Neutrophil (primary cell): ENCODE results near the gene HCRTR1.

Experiments
- H3K27ac ChIP-seq: fragments of 200-600 bp; sonication (generic); 2 replicates; pipeline ENCODE4 v1.5.1; 2016; ENCODE audit warnings: mild to moderate bottlenecking, moderate library complexity
- H3K27me3 ChIP-seq: fragments of 200-600 bp; sonication (generic); 2 replicates; pipeline ENCODE4 v1.6.0; 2016; ENCODE audit warnings: mild to moderate bottlenecking
- H3K36me3 ChIP-seq: fragments of 200-600 bp; sonication (generic); 2 replicates; pipeline ENCODE4 v1.5.1; 2017
- H3K4me1 ChIP-seq, 2 experiments: fragments of 200-600 bp in 1 of 2; sonication (generic) in 1 of 2; 1 replicate in 1 of 2; 2 replicates in 1 of 2; pipeline versions ENCODE4 v1.5.1 to v1.6.1; 2013 to 2016; ENCODE audit warnings: low read depth in 1 of 2, low read length in 1 of 2, mild to moderate bottlenecking in 1 of 2, moderate library complexity in 1 of 2; ENCODE audit not compliant: control insufficient read depth in 1 of 2, insufficient read depth in 1 of 2
- H3K4me3 ChIP-seq, 2 experiments: fragments of 200-600 bp in 1 of 2; sonication (generic) in 1 of 2; 1 replicate in 1 of 2; 2 replicates in 1 of 2; pipeline ENCODE4 v1.5.1; 2013 to 2016; ENCODE audit warnings: low read depth in 1 of 2, low read length in 1 of 2, mild to moderate bottlenecking in 1 of 2, moderate library complexity in 1 of 2
- H3K9me3 ChIP-seq: fragments of 200-600 bp; sonication (generic); 2 replicates; pipeline ENCODE4 v1.5.1; 2016
- CTCF ChIP-seq: fragments of 200-600 bp; sonication (generic); IDR thresholded peaks from 2 replicates; pipeline ENCODE4 v1.5.1; 2016; ENCODE audit warnings: antibody characterized with exemption

Gene HCRTR1

DNA sequence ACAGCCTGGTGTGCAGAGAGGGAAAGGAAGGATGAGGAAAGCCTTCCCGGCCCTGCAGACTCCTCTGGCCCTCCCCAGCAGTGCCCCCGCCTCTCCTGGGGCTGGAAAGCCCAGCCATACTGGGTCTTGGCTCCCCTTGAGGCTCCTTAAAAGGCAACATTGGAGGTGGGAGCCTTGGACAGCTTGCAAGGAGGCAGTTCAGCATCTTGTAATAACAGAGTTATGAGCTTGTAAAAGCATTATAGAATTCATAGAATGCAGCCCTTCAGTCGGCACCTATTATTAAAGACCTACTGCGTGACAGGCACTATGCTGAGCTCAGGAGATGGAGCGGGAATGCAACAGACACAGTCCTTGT is 37.0 kb upstream of the HCRTR1 start:
- H3K4me3 ChIP-seq, result no peak overlapping the region
- H3K27me3 ChIP-seq, result peaks cover 27% of the 10 kb centered on the region
- no peak overlapping the region for H3K27ac ChIP-seq
- no peak for TF ChIP-seq CTCF
- no peaks in the 10 kb centered on the region for H3K36me3 ChIP-seq
- no peaks in the 10 kb centered on the region for H3K4me1 ChIP-seq
- H3K9me3 ChIP-seq, result no peaks in the 10 kb centered on the region

- TF ChIP-seq CTCF, result no peak
- H3K4me3 ChIP-seq, result no peak overlapping the region
- H3K4me1 ChIP-seq, result no peaks in the 10 kb centered on the region
These were observed 36.4 kb upstream of the HCRTR1 start for GRCh38 chr1:31580891-31581603.

GRCh38 chr1:31581821-31582810 is 35.4 kb upstream of the HCRTR1 start:
- H3K4me3 ChIP-seq, result no peak overlapping the region
- H3K36me3 ChIP-seq, result no peaks in the 10 kb centered on the region
- H3K27ac ChIP-seq, result no peak overlapping the region
- no peaks in the 10 kb centered on the region for H3K4me1 ChIP-seq
- TF ChIP-seq CTCF, result no peak
- no peaks in the 10 kb centered on the region for H3K9me3 ChIP-seq
- H3K27me3 ChIP-seq, result peaks cover 21% of the 10 kb centered on the region

More at GRCh38 chr1:31580891-31581603, 36.4 kb upstream of the HCRTR1 start:
- no peaks in the 10 kb centered on the region for H3K36me3 ChIP-seq
- H3K9me3 ChIP-seq, result no peaks in the 10 kb centered on the region
- peaks cover 21% of the 10 kb centered on the region for H3K27me3 ChIP-seq
- H3K27ac ChIP-seq, result no peak overlapping the region

DNA sequence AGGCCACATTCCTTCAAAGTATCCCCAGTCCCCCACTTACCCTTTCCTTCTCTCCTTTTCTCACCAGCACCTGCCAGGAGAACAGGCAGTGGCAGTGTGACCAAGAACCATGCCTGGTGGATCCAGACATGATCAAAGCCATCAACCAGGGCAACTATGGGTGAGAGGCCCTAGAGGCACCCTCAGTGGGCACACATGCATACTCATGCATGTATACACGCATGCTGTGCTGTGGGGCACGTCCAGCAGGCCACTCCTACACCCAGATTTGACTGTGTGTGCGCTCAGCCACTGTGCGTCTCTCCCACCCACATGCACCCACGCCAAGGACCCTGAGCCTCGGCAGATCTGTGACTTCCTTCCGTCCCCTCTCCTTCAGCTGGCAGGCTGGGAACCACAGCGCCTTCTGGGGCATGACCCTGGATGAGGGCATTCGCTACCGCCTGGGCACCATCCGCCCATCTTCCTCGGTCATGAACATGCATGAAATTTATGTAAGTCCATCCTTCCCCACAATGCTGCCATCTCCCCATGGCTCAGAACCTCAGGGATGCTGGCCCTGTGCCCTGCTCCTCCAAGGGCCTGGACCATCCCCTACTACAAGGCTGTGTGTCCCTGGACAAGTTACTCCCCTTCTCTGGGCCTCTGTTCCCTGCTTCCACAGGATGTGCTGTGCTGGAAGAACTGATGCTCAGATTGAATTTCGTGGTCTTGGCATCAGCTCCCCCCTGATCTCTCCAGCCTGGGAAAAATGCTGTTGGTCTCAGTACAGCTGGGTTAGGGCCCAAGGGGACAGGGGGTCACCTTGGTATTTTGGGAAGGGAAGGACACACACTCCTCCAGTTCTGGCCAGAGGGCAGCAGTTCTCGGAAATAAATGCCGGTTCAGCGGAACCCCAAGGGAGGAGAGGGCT is 34.2 kb upstream of the HCRTR1 start:
- H3K4me3 ChIP-seq, result no peak overlapping the region
- peaks cover 23% of the 10 kb centered on the region for H3K27me3 ChIP-seq
- no peak overlapping the region for H3K27ac ChIP-seq
- H3K4me1 ChIP-seq, result no peaks in the 10 kb centered on the region
- H3K9me3 ChIP-seq, result no peaks in the 10 kb centered on the region
- no peak for TF ChIP-seq CTCF
- H3K36me3 ChIP-seq, result no peaks in the 10 kb centered on the region
